IMR-90 (cell line): ENCODE results near the gene C22orf39.

Source experiments
- BHLHE40 ChIP-seq: fragments of 150-350 bp; IDR thresholded peaks from 2 replicates; pipeline ENCODE4 v1.6.1; 2016; ENCODE audit warnings: mild to moderate bottlenecking, low read depth, low read length
- CEBPB ChIP-seq: IDR thresholded peaks from 2 replicates; pipeline ENCODE4 v1.6.1; 2012; ENCODE audit warnings: low read depth, low read length, improper control_type of control experiment
- CHD1 ChIP-seq: IDR thresholded peaks from 2 replicates; pipeline ENCODE4 v1.6.1; 2012; ENCODE audit warnings: low read depth, low read length, improper control_type of control experiment
- CTCF ChIP-seq: conservative IDR thresholded peaks from 2 replicates; pipeline ENCODE4 v1.5.1; 2012; ENCODE audit warnings: mild to moderate bottlenecking, low read depth, low read length, improper control_type of control experiment
- ELK1 ChIP-seq: fragments of 150-350 bp; IDR thresholded peaks from 2 replicates; pipeline ENCODE4 v1.6.1; 2016; ENCODE audit warnings: low read depth, mild to moderate bottlenecking, low read length, moderate library complexity, borderline replicate concordance
- FOS ChIP-seq: fragments of 150-350 bp; IDR thresholded peaks from 2 replicates; pipeline ENCODE4 v1.6.1; 2016; ENCODE audit warnings: low read depth, low read length
- MAFK ChIP-seq: IDR thresholded peaks from 2 replicates; pipeline ENCODE4 v1.6.1; 2012; ENCODE audit warnings: low read depth, low read length, improper control_type of control experiment
- MAZ ChIP-seq: IDR thresholded peaks from 2 replicates; pipeline ENCODE4 v1.6.1; 2012; ENCODE audit warnings: low read depth, mild to moderate bottlenecking, low read length, improper control_type of control experiment, moderate library complexity, borderline replicate concordance
- POLR2A ChIP-seq: IDR thresholded peaks from 2 replicates; pipeline ENCODE4 v1.6.1; 2012; ENCODE audit warnings: mild to moderate bottlenecking, low read depth, low read length
- RAD21 ChIP-seq: IDR thresholded peaks from 2 replicates; pipeline ENCODE4 v1.6.1; 2012; ENCODE audit warnings: low read length, improper control_type of control experiment
- RFX5 ChIP-seq: IDR thresholded peaks from 2 replicates; pipeline ENCODE4 v1.8.0; 2012; ENCODE audit warnings: low read depth, mild to moderate bottlenecking, low read length, moderate library complexity
- SMC3 ChIP-seq: fragments of 150-350 bp; IDR thresholded peaks from 2 replicates; pipeline ENCODE4 v1.6.1; 2016; ENCODE audit warnings: low read depth, mild to moderate bottlenecking, antibody characterized with exemption, low read length, moderate library complexity
- USF2 ChIP-seq: fragments of 150-350 bp; IDR thresholded peaks from 2 replicates; pipeline ENCODE4 v1.6.1; 2017; ENCODE audit warnings: mild to moderate bottlenecking, antibody characterized with exemption, low read length, low read depth

GRCh38 chr22:19490628-19491230 lies 43.2 kb upstream of the C22orf39 start:
- TF ChIP-seq POLR2A, result no peak
- no peak for TF ChIP-seq CTCF
- no peak for TF ChIP-seq USF2
- no peak for TF ChIP-seq MAZ
- no peak for TF ChIP-seq CEBPB
- TF ChIP-seq SMC3, result no peak
- no peak for TF ChIP-seq RFX5
- no peak for TF ChIP-seq CHD1
- TF ChIP-seq BHLHE40, result no peak
- TF ChIP-seq FOS, result no peak
- TF ChIP-seq MAFK, result no peak
- no peak for TF ChIP-seq RAD21
- no peak for TF ChIP-seq ELK1
